NCI-H82 (cell line): ENCODE data around the gene SLC66A1.

Experiments
- DNase-seq: peaks from one replicate; lab custom pipeline; 2025; lab: John Stamatoyannopoulos, UW

The SLC66A1 gene

GRCh38 chr1:19305880-19306279 lies 6.2 kb upstream of the SLC66A1 start:
- DNase-seq: no peak

DNA sequence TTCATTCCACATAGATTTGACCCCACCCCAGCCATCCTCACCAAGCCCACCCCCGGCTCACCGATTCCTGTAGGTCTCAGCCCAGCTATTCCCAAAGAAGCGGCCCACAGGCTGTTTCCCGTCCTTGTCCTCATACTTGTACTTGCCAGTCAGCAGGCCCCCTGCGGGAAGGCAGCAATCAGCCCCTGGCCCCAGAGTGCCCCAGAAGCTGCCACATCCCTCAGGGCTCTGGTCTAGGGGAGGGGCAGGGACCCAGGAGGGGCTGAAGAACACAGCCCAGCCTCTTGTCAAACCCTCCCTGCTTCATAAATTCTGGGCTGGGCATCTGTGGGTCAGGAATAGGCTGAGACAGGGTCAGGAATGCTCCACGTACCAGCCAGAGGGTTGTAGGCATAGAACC lies 5.2 kb upstream of the SLC66A1 start:
- no peak for DNase-seq

DNA sequence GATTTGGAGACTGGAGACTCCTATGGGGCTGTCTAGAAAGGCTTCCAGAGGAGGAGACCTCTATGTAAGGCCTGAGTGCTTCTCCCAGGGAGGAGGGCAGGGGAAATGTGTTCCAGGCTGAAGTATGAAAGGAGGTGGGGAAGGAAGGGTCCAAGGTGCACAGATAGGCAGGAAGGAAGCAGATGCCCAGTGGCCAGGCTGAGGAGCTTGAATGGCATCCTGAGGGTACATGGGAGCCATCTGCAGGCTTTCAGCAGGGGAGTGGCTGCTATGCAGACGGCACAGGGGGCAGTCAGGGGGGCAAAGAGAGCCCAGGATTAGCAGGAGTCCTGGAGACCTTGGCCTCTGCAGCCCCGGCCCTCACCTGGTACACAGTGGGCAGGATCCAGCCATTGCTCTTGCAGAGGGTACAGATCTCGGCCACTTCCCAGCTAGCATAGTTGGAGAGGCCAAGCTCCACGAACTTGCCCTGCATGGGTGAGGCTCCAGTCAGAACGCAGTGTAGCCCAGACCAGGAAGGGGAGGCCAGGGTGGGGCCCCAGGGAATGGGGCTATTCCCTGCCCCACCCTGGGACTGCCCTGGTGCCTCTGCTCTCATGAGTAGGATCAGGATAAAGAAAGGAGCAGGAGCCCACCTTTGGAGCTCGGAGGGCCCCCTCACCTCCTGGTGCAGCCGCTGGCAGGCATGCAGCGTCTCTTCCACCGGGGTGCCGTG lies 4.2 kb upstream of the SLC66A1 start:
- DNase-seq: no peak

DNA sequence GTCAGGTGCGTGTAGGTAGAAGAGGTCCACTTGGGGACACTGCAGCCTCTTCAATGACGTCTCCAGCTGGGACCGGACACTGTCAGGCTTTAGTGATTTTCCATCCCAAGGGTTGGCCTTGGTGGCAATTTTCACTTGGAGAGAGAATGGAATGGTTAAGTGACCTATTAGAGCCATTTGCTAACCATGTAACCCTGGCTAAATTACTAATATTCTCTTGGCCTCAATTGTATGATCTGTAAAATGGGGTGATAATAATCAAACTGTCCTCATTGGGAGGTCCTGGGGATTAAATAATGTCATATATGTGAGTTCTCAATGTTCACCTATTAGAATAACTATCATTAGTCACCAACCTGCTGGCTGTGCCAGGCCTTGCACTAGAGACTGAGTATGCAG lies 3.6 kb upstream of the SLC66A1 start:
- DNase-seq: no peak

DNA sequence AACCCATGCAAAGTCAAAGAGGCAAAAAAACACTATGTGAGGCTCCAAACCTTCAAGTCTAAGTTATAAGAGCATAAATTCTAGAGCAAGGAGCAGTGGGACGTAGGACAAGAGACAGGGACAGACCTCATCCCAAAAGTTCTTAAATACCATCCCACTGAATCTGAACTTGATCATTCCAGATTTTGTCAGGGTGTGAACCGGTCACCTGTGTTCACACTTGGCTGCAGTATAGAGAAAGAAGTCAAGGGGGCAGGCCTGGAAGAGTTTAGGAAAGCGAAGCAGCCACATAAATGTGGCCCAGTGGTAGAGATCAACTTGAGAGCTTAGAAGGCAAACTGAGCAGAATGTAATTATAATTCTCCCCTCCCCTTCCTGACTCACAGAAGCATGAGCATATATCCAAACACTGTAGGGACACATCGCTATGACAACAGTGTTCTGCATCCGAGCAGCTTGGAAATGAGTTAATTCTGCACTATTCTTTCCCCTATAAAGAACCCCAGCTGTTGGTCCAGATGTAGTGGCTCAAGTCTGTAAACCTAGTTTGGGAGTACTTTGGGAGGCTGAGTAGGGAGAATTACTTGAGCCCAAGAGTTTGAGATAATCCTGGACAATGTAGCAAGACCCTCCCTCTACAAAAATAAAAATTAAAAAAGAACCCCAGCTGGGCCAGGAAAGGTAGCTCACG lies 2.9 kb upstream of the SLC66A1 start:
- DNase-seq: no peak

- no peak for DNase-seq
These were observed 2.1 kb upstream of the SLC66A1 start for GRCh38 chr1:19310061-19310460.

DNA sequence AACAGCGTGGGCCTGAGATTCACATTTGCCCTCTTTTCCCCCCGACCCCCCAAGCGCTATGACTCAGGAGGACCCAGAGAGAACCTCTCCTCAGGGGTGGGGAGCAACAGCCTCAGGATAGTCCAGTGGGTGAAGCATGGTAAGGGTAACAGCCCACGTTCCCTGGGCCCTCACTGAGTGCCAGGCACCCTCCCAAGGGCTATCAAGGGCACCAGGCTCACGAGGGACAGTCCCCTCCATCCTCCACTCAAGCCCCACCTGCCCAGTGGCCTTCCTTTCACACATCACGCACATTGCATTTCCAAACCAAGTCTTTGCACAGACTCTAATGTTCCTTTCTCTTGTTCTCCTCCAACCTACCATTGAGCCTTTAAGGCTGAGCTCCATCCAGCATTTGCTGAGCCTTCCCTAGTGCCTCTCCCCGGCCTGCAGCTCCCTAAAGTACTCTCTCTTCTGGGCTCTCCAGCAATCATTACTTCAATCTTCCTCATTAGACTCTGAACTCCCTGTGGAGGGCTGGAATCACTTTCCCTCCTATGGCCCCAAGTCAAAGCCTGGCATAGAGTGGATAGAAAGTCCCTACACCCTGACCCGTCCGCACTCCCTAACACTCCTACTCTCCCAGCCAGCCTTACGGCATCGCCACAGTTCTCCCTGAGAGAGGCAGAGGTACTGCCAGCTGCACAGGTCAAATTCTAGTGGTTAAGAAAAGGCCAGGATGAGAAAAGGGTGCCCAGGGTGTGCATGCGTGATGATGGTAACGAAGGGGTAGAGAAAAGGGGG lies 1.2 kb upstream of the SLC66A1 start:
- peak; percentile 65 for DNase-seq

DNA sequence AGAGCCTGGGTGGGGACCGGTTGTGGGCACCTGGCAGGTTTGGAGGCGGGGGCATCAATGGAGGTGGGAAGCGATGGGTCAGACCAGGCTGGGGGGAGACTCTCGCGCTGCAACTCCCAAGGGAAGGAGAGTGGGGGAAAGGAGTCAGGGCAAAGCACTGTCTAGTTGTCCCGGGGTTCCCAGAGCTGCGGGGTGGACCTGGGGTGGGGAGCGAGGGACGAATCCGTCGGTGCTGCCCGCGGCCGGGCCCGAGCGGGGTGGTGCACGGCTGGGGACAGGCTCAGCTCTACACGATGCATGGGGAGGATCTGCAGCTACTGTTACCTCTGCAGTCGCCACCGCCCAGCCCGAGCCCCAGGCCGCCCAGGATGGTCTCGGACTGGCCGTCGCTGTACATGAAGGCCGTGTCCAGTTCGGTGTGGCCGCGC lies 609 bp upstream of the SLC66A1 start:
- peak; percentile 65 for DNase-seq

DNA sequence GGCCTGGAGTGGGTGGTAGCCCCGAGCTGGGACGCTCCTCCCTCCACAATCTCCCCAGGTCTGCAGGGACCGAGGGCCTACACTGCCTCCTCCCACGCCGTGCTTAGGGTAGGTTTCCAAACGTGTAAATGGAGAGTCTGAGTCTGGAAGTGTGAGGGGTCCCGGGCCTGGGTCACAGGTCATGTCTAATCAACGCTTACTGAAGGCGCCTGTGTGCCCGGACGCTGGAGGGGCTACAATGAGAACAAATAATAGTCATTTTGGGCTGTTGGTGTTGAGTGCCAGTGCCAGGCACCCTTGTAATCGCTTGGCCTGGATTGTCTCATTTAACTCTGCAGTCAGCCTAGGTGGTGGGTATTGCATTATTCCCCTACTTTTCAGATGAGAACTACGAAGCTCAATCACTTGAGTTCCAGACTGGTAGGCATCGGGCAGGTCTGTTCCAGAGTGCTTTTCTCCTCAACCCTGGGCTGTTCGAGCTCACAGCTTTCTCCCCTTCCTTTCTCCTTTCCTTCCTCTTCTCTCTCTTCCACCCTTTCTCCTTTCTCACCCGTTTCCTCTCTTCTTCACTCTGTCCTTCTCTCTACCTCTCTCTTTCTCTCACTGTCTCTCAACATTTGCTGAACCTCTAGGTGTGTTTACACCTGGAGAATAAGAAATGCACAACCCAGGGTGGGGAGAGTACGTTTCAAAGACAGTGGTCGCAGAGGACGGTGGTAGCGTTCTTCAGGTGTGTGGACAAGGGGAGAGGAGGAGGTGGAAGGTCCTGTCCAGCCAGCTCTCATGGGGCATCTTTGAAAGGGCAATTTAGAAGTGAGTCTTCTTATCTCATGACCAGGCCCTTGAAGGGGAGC lies 883 bp downstream of the SLC66A1 start:
- DNase-seq: no peak

GRCh38 chr1:19313636-19313959 lies 1.5 kb downstream of the SLC66A1 start:
- DNase-seq: no peak

- no peak for DNase-seq
These were observed 2.1 kb downstream of the SLC66A1 start for GRCh38 chr1:19313961-19314882.

DNA sequence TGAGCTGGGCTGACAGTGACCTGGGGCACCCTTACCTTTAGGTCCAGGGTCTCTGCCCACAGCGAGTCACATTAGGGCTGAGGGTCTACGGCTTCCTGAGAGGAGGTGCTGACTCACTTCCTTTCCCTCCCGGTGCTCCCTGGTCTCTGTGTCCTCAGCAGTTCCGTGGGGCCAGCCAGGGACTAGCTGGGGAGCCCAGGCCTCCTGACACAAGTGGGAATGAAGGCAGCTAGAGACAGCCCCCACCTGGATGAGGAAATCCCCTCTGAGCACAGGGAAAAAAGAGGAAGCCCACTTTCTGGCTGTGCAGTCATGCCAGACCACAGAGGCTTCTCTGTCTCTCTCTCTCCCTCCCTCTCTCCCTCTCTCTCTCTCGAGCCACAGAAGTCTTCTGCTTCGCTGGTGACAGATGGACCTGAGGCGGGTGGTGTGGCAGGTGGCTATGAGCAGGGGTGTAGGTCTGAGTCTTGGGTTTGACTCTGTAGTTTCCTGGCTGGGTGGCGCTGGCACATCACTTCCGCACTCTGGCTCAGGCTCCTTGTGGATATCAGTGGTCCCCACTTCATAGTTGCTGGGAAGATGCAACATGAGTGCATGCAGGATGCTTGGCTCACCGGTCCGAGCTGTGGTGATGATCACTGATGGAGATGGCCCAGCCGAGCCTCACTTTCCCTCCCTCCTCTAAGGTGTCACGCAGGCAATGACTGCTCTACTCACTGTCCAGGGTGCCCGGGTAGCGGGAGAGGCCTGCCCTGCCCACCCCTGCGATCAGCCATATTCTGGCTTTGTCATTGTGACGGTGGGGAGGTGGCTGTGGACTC lies 3.5 kb downstream of the SLC66A1 start:
- peak; percentile 56 for DNase-seq

DNA sequence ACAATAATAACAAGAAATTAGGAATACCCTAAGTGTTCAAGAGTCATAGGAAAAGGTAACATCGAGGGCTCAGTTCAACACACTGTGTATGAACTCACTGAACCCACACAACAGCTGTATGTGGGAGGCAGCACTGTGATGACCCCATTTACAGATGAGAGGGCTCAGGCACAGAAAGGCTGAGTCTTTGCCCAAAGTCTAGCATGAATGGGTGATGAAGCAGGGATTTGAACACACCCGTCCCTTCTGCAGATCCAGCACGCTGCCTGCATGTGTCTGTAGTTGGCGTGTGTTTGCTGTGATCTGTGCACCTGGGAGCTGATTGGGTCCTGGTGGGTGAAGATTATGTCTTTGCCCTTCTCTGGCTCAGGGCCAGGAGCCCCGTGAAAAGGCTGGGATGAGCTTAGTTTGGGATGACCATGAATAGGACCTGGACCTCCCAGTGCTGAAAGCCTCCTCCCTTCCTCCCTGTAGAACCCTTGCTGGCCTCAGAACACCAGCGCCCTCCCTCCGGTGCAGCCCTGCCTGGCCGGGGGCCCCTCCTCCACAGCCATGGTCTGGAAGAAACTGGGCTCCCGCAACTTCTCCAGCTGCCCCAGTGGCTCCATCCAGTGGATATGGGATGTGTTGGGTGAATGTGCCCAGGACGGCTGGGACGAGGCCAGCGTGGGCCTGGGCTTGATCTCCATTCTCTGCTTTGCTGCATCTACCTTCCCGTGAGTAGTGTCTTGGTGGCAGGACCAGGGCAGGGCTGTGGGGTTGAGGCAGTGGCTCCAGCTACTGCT lies 5.2 kb downstream of the SLC66A1 start:
- peak; percentile 37 for DNase-seq

GRCh38 chr1:19319196-19319595 lies 7.1 kb downstream of the SLC66A1 start:
- no peak for DNase-seq

- DNase-seq: no peak
These were observed 8.9 kb downstream of the SLC66A1 start for GRCh38 chr1:19321071-19321470.

DNA sequence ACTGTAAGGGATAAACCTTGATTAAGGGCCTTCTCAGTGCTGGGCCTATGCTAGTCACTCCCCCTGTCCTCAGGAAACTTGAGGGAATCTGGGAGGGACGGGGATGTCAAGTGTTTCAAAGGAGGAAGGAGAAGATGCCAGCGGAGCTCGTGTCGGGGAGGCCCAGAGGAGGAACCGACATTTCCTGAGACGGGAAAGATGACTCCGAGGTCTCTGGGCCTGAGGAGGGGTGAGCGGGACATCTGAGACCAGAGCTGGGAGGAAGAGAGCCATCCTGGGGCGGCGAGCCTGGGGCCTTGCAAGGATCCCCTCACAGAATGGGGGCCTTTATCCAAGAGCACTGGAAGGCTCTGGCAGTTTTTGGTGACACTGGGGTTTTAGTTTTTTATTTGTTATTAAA lies 10.4 kb downstream of the SLC66A1 start:
- DNase-seq: no peak

- no peak for DNase-seq
These were observed 12.0 kb downstream of the SLC66A1 start for GRCh38 chr1:19323987-19324664.

DNA sequence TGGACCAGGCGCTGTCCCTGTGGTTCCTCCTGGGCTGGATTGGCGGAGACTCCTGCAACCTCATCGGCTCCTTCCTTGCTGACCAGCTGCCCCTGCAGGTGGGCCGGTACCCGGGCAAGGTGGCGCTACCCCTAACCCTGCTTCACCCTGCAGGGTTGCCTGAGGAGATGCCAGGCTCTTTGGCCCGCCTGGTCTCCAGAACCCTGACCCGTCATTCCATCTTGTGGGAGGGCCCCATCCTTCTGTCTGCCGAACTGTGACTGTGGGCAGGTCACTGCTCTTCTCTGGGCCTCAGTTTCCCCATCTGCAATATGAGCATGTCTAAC lies 12.5 kb downstream of the SLC66A1 start:
- no peak for DNase-seq

DNA sequence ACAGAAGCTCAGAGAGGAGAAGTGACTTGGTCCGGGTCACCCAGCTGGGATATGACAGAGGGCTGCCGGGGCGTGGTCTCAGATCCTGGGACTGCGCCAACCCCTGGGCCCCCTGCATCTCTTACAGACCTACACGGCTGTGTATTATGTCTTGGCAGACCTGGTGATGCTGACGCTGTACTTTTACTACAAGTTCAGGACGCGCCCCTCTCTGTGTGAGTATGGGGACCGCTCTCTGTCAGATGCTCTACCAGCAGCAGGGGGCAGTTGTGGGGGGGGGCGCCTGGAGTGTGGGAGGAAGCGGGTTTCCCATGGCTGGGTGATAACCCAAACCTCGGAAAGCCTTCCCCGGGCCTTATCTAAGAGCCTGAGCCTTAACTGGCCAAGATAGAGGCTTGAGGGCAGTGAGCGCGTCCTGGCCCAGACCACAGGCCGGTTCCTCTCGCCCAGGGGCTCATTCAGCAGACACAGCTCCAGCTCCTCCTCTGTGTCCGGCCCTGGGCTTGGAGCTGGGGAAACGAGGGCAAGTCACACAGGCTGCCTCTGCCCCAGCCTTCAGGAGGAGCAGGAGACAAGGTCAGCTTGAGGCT lies 13.3 kb downstream of the SLC66A1 start:
- no peak for DNase-seq
